SK-N-SH (cell line): ENCODE data around the gene HNRNPUL1.

Source experiments
- ELF1 ChIP-seq: IDR thresholded peaks from 2 replicates; pipeline ENCODE4 v1.4.0; 2012
- EZH2phosphoT487 ChIP-seq: fragments of 200-600 bp; sonication (generic); IDR thresholded peaks from 2 replicates; pipeline ENCODE4 v1.6.1; 2017; ENCODE audit warnings: low read depth, mixed run types, mild to moderate bottlenecking, antibody characterized with exemption, moderate library complexity, borderline replicate concordance
- GABPA ChIP-seq: IDR thresholded peaks from 2 replicates; pipeline ENCODE4 v1.4.0; 2012; ENCODE audit warnings: low read depth, mild to moderate bottlenecking
- MXI1 ChIP-seq: IDR thresholded peaks from 2 replicates; pipeline ENCODE4 v1.6.1; 2012; ENCODE audit warnings: mild to moderate bottlenecking, low read depth, low read length, improper control_type of control experiment
- RAD21 ChIP-seq: IDR thresholded peaks from 2 replicates; pipeline ENCODE4 v1.6.1; 2012; ENCODE audit warnings: mild to moderate bottlenecking, low read length
- TCF12 ChIP-seq: IDR thresholded peaks from 2 replicates; pipeline ENCODE4 v1.4.0; 2012
- TF ChIP-seq, protein P1 (sequence below): fragments of 200-600 bp; sonication (generic); IDR thresholded peaks from 2 replicates; pipeline ENCODE4 v1.6.1; 2017; ENCODE audit warnings: antibody characterized with exemption, mild to moderate bottlenecking, moderate library complexity

DNA sequence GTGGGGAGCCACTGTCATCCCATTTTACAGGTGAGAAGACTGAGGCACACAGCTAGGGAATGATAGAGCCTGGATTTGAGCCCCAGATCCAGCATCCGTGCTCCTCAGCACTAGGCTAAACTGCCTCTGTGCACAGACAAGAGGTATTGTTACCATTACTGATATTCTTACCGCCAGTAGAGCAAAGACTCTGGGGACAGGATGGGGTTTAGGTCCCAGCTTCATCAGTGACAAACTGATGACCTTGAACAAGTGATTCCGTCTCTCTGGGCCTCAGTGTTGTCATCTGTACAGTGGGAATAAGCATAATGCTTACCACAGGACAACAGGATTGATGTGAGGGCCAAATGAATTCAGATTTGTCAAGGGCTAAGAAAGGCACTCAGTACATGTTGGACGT lies 28.7 kb upstream of the HNRNPUL1 start:
- TF ChIP-seq RAD21 (no peak), MXI1 (no peak), ELF1 (no peak), EZH2phosphoT487 (no peak), GABPA (no peak), TCF12 (no peak)
- TF ChIP-seq, protein P1, sequence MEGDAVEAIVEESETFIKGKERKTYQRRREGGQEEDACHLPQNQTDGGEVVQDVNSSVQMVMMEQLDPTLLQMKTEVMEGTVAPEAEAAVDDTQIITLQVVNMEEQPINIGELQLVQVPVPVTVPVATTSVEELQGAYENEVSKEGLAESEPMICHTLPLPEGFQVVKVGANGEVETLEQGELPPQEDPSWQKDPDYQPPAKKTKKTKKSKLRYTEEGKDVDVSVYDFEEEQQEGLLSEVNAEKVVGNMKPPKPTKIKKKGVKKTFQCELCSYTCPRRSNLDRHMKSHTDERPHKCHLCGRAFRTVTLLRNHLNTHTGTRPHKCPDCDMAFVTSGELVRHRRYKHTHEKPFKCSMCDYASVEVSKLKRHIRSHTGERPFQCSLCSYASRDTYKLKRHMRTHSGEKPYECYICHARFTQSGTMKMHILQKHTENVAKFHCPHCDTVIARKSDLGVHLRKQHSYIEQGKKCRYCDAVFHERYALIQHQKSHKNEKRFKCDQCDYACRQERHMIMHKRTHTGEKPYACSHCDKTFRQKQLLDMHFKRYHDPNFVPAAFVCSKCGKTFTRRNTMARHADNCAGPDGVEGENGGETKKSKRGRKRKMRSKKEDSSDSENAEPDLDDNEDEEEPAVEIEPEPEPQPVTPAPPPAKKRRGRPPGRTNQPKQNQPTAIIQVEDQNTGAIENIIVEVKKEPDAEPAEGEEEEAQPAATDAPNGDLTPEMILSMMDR: no peak
